GM21619 (cell line): Measurements from ENCODE around the gene C11orf97.
"Not testable (repeated sequence)": the region's sequence is repeated elsewhere in the genome, so short reads cannot be mapped to it uniquely, and the experiment has no call there.

Experiments
- ATAC-seq: cut with Tn5 transposase; IDR thresholded peaks from one replicate; pipeline ENCODE4 v1.9.1; 2021; ENCODE audit not compliant: unreplicated experiment

The C11orf97 gene, protein sequence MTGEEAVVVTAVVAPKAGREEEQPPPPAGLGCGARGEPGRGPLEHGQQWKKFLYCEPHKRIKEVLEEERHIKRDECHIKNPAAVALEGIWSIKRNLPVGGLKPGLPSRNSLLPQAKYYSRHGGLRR

DNA sequence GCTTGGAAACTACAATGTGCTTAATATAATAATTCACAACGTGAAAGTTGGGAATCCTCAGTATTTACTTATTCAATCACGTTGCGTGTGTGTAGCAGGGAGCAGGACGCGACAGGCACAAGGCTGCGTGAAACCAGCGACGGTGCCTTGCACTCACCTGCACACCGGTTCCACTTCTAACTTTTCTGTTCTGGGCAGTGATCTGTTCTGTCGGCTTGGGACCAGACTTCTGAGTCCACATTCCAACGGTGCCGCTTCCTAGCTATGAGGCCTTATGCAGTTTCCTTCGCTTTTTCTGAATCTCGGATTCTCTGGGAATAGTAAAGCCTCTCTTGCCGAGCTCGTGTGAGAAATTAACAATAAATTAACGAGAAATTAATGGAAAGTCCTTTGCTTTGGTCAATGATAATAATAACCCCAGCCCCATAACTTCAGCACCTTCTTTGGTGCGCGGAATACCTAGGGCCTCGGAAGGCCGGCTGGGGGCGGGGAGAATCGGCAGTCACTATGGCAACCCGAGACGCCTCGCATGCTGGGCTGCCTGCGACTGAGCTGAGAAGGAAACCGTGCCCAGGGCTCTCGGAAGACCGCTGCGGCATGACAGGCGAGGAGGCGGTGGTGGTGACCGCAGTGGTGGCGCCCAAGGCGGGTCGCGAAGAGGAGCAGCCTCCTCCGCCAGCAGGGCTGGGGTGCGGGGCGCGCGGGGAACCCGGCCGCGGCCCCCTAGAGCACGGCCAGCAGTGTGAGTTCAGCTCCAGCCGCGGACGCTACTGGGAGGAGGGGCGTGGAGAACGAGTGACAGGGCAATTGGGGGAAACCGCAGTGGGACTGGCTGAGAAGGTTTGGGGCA is at the start of gene C11orf97:
Gene C11orf97 (plus strand): TSS at position 530 of the 850 bp plus-strand sequence. CDS start 68 bp downstream, at position 598.
- ATAC-seq, result peak; percentile 85

DNA sequence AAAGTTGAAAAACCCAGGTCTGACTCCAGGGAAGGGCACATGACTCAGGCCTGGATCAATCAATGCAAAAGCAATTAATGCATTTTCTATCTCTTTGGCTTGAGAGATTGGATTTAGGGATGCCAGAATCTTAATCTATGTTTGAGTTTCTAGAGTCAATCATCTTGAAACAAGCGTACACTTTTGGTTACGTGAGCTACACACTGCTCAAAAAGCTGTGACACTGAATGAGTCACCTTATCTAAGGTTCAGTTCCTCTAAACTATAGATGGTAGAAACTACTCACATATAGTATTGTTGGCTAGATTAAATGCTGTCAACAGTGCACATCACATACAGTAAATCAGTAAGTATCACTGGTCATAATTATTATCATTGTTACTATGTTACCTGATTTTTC is 42.8 kb upstream of the C11orf97 start:
- ATAC-seq, result peak; percentile 84

DNA sequence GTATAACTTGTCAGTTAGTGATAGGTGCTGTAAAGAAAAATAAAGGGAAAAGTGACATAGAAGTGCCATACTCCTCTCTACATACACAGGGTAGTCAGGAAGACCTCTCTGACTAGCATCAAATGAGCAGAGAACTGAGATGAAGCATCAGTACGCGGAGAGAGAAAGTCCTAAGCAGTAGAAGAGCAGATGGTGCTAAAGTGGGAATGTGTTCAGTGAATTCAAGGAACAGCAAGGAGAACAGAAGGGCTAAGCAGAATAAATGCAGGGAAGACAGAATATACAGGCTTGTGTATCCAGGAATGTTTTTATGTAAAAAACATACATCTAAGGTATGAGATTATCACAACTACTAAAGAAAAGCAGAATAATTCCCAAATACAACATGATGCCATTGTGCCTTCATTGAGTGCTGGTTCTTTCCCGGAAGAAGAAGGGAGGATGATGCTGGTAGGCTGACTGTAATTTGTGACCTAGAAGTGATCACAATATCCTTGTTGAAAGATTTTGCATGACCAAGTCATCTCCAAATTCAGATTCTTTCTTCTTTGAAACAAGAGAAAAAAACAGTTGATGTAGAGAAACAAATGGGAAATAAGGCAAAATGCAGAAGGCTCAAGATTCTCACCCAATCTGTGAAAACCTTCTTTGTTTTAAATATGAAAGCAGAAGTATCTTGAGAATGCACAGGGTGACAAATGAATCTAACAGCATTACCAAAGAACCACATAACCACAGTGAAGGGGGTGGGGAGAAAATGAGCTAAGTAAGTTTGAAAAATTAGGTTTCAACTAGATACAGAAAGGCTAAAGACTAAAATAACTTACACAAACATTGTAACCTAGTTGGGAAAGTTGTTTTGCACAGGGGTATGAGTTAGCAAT is 39.1 kb upstream of the C11orf97 start:
- ATAC-seq, result peak; percentile 84

DNA sequence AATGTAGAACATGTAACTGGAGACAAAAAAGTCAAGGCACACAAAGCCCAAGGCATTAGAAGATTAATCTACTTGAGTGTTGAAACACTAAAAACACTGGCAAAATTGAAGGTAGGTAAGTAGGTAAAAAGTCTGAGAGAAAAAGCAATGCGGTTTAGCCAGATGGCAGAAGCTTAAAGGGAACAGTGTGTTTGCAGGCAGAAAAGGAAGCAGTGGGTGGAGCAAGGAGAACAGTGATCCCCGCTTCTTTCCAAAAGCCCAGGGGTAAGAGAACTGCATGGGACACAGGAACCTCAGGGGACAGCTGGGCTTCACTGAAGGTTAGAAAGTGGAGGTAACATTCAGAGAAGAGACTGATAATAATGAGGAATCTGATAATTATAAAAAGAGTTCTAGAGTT is 34.6 kb upstream of the C11orf97 start:
- ATAC-seq, result no peak

DNA sequence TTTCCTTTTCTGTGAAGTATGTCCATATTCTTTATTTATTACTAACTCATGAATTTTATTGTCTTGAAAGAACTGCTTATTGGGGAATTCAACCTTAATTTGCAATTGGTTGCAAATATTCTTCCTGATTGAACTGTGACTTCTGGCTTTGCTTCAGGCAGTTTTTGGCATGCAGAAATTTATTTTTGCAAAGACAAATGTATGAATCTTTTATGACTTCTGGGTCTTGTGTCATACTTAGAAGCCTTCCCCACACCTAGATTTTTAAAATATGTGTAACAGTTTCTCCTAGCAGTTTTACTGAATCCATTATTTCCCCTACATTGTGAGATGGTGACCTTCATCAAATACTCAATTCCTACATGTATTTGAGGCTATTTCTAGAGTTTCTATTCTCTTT is 30.9 kb upstream of the C11orf97 start:
- no peak for ATAC-seq

DNA sequence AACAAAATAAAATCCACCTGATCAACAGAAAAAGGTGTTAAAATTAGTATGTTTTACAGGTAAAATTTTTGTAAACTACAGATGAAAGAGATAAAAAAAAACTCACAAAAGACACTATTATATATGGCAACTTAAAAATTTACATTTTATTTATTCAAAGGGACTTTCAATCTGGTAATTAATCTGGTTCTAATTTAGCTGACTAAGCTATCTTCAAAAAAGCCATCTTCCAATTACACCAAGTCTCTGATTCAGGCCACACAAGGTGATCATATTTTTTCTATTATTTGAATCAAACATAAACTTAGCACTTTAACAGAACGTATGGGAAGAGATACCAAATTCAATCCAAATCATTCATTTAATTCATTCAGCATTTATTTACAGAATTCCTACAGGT is 26.2 kb upstream of the C11orf97 start:
- ATAC-seq, result no peak

DNA sequence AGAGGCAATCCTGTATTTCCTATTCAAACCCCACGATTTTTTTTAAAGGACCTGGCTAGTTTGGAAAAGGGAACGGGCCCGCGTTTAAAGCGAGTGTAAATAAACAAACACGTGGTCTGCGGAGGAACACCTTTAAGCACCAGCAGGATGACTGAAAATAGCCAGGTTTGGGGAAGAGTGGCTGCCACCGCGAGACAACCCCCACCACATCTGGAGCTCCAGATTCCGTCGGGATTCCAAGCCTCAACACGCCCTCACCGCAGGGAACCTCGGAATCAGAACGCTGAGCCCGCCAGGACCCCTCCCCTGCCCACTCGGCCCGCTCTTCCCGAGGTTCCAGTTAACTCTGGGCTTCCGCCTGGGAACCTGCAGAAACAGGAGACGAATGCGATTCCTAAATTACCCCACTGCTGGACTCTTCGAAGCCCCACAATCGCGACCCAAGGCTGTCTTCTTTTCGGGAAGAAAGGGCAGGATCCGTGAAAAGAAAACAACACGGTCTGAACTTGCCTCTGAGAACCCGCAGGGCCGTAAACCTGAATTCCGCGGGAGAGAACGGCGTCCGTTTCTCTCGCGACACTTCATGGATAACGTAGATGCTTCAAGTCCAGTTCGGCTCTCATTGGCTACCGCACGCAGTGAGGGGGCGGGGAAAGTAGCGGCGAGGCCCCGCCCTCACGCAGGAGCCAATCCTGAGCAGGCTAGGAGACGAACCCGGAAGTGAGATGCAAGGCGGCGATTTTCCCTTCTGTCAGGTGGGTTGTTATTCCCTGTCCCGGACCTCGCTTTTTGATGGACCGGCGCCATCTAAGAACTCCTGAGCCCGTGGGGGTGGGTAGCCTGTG is 18.8 kb upstream of the C11orf97 start, which contains the start of the genes ANKRD49 and MRE11:
Gene ANKRD49 (plus strand): TSS at position 704 of the 845 bp plus-strand sequence. CDS start 2,710 bp downstream, outside the sequence.
Gene MRE11 (minus strand): TSS at position 564 of the 845 bp plus-strand sequence. CDS start 1,043 bp downstream, outside the sequence.
- ATAC-seq, result peak; percentile 100

DNA sequence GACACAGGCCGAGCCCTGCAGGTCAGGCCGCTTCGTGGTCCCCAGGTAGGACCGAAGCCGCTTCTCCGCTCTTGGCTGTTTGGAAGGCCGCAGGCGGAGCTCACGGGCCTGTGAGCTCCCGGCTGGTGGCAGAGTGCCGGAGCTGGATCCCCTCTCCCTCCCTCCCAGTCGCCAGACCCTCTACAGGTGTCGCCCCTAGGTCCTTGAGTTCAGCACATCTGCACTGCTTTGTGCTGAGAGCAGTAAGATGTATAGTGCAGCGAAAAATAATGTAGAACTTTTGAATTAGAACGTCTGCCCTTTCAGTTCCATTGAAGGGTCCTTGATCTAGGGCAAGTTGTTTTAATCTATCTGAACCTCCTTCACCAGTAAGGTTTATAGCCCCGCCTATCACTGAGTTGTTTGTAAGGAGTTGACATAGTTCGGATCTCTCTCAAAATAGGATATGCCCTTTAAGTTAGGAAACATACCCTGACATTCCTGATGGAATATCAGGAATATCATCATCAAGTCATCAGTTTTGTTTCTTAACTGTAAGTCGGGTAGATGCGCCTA is 18.1 kb upstream of the C11orf97 start:
- peak; percentile 49 for ATAC-seq

DNA sequence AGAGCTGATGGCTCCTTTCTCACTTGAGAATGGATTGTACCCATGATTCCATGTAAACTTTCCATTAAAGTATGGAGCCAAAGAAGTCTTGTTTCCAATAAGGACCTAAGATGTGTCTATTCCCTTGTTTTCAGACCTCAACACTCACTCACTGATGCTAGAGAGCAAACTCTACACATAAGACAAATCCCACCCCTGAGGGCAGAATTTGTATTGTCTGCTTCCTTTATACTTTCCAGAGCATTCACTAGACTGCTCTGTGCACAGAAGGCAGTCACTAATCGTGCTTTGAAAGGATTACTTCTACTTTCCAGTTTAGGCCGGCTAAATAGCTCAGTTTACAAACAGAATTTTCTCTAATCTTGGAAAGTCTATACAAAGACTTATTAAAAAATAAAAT is 12.1 kb upstream of the C11orf97 start:
- ATAC-seq, result no peak

DNA sequence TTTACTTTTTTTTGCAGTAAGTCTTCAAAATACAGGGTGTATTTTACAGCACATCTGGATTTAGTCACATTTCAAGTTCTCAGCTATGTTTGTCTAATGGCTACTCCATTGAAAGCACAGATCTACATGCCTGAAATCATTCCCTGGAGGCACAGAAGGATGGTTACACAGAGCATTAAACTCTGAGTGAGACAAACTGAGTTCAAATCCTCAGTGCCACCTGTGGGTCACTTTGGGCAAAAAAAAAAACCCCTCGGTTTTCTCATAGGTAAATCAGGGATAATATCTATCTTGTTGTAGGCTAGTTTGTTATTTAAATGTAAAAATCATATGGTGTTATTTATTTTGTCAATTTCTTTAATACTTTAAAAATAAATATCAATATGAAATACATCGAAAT is 10.7 kb upstream of the C11orf97 start:
- ATAC-seq, result no peak

DNA sequence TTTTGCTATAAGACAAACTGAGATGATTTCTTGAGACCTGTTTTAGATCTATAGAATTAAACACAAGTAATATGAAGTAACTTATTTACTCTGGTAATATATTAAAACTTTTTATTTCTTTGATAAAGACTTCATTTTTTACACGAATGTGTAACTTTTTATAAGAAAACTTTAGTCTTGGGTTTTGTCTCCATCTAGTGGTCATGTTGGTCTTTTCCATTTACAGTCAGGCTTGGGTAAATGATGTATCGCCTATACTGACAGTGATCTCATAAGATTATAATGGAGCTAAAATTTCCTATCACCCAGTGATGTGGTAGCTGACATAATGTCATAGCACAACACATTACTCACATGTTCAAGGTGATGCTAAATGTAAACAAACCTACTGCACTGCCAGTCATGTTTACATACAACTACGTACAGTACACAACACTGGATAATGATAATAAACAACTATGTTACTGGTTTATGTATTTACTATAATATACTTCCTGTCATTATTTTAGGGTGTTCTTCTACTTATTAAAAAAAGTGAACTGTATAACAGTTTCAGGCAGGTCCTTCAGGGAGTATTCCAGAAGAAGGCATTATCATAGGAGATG is 7.5 kb upstream of the C11orf97 start:
- peak; percentile 62 for ATAC-seq

DNA sequence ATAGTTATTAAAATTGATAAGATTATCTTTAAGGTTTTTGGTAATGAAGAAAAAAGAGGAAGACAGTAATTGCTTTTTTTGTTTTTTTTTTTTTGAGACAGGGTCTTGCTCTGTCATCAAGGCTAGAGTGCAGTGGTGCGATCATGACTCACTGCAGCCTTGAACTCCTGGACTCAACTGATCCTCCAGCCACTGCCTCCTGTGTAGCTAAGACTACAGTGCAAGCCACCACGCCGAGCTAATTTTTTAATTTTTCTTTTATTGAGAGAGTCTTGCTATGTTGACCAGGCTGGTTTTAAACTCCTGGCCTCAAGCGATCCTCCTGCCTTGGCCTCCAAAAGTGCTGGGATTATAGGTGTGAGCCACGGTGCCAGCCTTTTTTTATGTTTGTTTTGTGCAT is 5.7 kb upstream of the C11orf97 start:
- ATAC-seq, result not testable (repeated sequence)

DNA sequence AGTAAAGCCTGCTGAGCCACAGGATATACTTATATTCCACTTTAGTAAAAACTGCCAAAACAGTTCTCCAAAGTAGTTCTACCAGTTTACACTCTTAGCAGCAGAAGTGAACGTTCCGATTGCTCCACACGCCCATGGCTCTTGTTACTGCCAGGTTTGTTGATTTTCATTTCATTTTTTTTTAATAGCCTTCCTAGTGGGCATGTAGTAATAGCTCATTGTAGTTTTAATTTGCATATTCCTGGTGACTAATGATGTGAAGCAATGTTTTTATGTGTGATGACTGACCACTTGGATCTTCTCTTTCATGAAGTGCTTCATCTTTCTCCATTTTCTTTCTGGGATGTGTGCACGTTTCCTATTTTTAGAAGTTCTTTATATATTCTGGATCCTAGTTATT is 4.8 kb upstream of the C11orf97 start:
- ATAC-seq, result no peak

DNA sequence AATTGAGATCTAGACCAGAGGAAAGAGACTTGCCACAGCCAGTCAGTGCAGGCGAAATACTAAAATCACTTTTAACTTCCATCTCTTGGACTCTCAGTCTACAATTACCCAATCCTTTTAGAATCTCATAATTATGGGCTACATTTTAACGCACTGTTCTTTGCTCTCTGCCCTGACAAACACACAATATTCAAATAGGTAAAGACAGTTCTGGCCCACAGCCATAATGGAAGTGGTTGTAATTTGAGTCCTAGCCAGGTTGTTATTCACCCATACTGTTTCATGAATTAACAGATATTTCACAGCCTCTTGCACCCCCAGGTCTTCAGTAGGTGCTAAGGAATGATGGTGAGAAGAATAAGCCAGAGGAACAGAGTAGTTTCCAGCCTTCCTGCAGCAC is 830 bp downstream of the C11orf97 start:
- peak; percentile 22 for ATAC-seq

DNA sequence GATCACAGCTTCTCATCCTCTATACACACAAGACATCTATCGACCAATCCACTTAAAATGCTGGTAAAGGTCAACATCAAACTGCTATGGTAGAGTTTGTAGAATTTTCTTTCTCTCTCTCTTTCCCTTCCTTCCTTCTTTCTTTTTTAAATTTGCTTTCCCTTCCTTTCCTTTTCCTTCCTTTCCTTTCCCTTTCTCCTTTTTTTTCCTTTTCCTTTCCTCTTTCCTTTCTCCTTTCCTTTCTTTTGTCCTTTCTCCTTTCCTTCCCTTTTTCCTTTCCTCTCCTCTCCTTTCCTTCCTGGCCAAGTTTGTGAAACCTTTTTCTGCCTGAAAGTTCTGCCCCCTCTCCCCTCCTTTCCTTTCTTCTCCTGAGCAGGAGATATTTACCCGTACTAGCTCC is 3.1 kb downstream of the C11orf97 start:
- no peak for ATAC-seq

DNA sequence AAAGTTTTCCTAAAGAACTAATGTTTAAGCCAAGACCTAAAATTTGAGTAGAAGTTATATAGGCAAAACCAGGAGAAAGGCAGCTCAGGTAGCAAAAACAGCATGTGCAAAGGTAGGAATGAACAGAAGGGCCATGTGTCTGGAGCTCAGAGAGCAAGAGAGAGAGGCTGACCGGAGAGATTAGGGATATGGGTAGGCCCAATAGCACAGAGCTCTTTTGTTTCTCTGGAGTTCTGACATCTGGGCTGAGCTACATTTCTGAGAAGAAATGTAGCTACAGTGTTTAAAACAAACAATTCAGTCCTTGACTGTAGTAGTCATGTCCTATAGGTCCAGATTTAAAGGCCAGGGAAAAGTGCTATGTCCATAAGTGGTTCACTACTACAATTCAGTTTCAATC is 4.5 kb downstream of the C11orf97 start:
- no peak for ATAC-seq

DNA sequence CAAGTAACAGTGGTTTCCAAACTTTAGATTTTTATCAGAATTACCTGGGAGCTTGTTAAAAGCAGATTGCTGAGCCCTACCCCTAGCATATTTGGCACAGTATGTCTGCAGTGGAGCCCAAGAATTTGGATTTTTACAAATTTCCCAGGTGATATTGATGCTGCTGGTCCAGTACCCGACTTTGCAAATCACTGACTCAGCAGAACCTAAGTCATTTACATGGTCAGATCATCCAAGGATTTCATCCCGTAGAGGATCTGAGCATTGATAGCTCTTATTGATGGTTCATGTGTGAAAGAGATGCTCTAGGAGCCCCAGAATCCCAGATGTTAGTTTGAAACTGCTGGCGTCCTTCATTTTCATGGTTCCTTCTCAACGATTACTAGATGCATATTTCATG is 6.0 kb downstream of the C11orf97 start:
- no peak for ATAC-seq

DNA sequence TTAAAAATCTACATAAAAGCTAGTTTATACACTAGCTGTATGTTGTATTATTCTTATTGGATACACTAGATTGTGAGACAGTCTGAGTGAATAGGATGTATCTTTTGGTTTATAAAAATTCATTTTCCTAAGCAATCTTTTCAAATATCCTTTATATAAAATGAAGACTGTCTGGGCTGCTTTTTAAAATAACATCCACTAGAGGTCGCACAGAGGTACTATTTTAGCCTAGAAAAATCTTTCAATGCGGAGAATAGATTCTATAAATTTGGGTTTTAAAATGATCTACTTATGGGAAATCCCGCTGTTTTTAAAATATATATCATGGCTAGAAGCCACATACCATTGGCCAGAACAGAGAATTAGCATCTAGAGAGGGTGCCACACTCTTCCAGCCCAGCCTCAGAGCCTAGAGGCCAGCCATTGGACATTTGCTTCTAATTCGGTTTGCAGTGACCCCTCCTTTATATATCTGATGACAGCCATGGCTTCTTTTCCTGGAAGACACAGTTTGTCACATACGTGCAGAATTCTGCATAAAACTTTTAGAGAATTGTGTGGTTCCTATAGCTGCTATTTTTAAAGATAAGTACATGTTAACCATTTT is 7.3 kb downstream of the C11orf97 start:
- peak; percentile 52 for ATAC-seq

DNA sequence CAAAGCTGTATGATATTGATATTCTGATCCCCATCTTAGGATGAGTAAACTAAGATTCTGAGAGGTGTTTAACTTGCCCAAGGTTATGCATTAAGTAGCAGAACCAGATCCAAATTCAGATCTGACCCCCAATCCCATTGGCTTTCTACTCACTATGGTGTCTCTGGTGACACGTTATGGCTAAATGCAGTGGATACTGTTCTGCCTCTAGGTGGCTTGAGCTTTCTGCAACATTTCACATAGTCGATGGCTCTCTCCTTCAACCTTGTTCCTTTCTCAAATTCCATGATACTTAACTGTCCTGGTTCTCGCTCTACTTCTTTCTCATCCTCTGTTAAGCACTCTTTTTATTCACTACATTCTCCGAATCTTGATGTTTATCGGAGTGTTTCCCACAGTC is 9.4 kb downstream of the C11orf97 start:
- ATAC-seq, result peak; percentile 58
